HG02884 (cell line): Measurements from ENCODE around the gene SOX15.
A peak's percentile ranks its signal among the peaks of the same experiment; 100 is the strongest.

Experiments used
- ATAC-seq: cut with Tn5 transposase; IDR thresholded peaks from one replicate; pipeline ENCODE4 v1.9.1; 2021; ENCODE audit warnings: mild to moderate bottlenecking, moderate library complexity; ENCODE audit not compliant: unreplicated experiment

SOX15 gene

GRCh38 chr17:7579001-7579833, 10.7 kb downstream of the SOX15 start, which contains the start of gene CD68:
TSS of gene CD68 (plus strand) at chr17:7579638. CDS start at chr17:7579678, 40 bp downstream.
- peak; percentile 34 for ATAC-seq

DNA sequence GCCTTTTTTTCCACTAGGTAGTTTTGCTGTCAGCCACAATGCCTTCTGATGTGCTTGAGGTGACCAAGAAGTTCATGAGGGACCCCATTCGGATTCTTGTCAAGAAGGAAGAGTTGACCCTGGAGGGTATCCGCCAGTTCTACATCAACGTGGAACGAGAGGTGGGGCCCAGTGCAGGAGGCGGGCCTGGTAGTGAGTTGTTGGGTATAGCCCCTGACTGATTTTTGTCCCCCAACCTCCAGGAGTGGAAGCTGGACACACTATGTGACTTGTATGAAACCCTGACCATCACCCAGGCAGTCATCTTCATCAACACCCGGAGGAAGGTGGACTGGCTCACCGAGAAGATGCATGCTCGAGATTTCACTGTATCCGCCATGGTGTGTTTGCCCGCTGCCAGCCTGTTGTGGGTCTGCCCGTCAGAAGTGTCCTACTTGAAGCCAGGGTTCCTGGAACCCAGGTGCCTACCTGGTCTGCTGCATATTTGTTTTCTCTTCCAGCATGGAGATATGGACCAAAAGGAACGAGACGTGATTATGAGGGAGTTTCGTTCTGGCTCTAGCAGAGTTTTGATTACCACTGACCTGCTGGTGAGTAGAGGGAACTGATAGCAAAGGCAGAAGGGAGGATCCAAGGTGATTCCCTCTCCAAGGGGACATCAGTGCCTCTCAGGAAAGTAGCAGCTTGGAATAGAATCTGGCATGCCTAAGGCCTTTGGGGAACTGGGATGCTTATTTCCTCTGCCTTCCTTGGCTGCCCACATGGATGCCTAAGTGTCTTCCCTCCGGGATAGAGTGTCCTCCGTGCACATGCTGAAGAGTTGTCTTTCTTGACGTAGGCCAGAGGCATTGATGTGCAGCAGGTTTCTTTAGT, 12.3 kb downstream of the SOX15 start:
- no peak for ATAC-seq

- ATAC-seq, result no peak
Measured at GRCh38 chr17:7576432-7576937, 13.4 kb downstream of the SOX15 start.

- no peak for ATAC-seq
Measured at GRCh38 chr17:7575959-7576358, 13.9 kb downstream of the SOX15 start.

- no peak for ATAC-seq
Measured at GRCh38 chr17:7575481-7575883, 14.4 kb downstream of the SOX15 start.

DNA sequence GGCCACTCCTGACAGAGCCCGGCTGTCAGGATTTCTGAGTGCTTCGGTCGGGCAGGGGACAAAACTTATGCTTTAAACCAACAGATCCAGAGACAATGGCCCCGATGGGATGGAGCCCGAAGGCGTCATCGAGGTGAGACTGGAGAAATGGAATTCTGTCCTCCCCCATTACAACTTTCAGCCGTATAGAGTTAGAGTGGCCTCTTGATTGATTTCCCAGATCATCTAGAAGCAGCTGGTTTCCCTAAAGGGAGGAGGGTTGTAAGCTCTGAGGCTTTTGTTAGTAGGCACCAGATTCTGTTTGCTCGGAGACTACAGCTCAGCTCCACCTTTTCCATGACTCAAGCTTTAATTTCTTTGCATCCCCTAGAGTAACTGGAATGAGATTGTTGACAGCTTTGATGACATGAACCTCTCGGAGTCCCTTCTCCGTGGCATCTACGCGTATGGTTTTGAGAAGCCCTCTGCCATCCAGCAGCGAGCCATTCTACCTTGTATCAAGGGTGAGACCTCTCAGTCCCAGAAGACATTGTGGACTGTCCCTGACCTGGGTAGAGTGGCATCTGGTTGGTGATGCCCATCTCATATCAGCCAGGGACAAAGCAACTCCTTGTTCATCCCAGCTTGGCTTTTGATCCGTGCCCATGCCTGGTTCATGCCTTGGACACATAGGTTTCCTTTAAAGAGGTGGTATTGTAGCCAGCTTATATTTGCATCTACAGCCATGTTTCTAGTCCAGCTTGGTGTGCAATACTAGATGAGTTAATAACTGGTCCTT, 15.5 kb downstream of the SOX15 start:
- no peak for ATAC-seq

DNA sequence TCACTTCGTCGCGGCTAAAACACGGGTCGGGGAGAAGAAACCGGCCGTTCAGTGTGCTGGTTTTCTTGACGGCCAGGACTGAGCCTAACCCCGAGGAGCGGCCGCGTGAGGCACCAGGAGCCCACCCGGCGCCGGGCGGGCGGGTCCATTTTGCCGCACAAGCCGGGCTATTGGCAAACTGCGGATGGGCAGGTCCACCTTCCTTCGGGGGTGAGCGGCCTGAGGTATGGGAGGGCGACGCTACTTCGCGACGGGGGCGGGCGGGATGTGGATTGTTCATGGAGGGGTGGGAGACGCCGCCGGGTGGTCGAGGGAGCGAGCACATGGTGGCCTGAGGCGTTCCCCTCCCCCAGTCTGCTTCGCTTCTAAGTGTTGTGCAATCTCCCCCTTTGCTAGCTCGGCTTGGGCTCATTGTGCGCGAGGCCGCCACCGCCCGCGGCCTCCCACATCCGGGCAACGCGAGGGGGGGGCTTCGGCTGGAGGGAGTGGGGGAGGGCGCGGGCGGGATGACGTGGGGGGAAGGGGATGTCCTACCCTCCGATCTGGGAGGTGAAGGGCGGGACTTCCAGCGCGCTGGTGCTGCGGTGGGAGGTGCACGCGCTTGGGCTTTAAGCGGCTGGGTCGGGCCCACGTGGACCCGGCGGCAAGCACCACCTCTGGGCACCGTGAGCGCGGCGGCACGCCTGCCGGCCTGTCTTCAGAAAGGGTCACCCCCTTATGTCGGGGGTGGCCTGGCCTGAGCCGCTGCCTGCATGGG, 16.4 kb downstream of the SOX15 start:
- ATAC-seq, result no peak

DNA sequence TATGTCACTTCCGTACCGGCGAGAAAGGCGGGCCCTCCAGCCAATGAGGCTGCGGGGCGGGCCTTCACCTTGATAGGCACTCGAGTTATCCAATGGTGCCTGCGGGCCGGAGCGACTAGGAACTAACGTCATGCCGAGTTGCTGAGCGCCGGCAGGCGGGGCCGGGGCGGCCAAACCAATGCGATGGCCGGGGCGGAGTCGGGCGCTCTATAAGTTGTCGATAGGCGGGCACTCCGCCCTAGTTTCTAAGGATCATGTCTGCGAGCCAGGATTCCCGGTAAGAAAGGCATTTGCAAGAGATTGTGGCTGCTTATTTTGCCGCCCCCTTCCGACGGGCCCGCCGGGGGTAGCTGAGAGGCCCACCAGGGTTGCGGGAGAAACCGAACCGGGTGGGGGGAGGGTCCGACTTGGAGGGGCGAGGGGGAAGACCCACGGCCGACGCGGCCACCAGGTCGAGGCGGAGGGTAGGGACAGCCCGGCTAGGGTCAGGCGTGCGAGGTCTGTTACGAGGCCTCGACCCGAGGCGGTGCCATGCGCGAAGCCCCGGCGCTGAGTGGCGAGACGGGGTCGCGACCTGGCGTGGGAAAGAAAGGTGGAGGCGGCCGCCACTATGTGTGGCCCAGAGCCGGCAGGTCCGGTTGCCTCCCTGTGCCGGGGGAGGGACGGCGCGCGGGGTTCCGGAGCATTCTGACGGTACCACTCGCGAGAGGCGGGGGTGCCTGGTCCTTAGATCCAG, 17.1 kb downstream of the SOX15 start:
- ATAC-seq, result peak; percentile 82

DNA sequence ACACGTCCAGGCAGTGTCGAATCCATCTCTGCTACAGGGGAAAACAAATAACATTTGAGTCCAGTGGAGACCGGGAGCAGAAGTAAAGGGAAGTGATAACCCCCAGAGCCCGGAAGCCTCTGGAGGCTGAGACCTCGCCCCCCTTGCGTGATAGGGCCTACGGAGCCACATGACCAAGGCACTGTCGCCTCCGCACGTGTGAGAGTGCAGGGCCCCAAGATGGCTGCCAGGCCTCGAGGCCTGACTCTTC, 17.6 kb downstream of the SOX15 start:
- ATAC-seq, result no peak

GRCh38 chr17:7570351-7570750, 19.5 kb downstream of the SOX15 start:
- ATAC-seq, result no peak

- no peak for ATAC-seq
Measured at GRCh38 chr17:7569571-7569970, 20.3 kb downstream of the SOX15 start.

GRCh38 chr17:7563115-7563869, 26.6 kb downstream of the SOX15 start:
- no peak for ATAC-seq

- ATAC-seq, result no peak
Measured at GRCh38 chr17:7562208-7562605, 27.7 kb downstream of the SOX15 start.

DNA sequence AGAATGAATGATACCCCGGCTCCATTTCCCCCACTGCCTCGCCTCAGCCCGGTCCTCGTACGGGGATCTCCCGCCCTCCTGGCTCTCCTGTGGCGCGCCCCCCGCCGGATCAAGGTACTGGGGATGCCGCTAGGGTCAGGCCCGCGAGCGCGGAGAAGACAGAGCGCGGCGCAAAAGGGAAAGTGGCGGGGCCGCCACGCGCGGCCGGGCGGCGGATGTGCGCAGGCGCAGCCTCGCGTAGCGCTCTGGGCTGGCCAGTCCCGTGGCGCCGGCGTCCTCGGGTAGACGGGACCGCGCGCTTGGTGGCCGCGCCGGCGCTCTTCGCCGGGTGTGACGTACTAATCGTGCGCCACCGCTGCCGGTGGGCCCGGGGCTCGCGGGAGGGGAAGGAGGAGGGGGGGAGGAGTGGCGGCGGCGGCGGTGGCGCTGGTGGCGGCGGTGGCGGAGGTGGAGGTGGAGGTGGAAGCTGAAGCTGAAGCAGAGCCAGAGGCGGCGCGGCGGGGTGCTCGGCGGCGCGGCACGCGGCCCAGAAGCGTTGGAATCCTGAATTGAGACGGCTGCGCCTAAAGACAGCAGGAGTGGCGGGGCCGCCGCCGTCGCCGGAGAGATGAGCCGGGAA, 28.2 kb downstream of the SOX15 start, which contains the start of gene SENP3:
Gene SENP3, plus strand, starts transcription at position 331 of the 619 bp plus-strand sequence. CDS start 1,158 bp downstream, outside the sequence.
- ATAC-seq, result peak; percentile 41

DNA sequence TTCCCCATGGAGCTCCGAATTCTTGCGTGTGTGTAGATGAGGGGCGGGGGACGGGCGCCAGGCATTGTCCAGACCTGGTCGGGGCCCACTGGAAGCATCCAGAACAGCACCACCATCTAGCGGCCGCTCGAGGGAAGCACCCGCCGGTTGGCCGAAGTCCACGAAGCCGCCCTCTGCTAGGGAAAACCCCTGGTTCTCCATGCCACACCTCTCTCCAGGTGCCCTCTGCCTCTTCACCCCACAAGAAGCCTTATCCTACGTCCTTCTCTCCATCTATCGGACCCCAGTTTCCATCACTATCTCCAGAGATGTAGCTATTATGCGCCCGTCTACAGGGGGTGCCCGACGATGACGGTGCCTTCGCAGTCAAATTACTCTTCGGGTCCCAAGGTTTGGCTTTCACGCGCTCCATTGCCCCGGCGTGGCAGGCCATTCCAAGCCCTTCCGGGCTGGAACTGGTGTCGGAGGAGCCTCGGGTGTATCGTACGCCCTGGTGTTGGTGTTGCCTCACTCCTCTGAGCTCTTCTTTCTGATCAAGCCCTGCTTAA, 28.8 kb downstream of the SOX15 start:
- no peak for ATAC-seq

GRCh38 chr17:7560172-7561027, 29.5 kb downstream of the SOX15 start:
- no peak for ATAC-seq
